Suppressor macrophage treated with lipopolysaccharide for 1 hour (primary cell): ENCODE measurements around the gene ACTL9.

Experiments used
- DNase-seq, 3 donors: peaks; one replicate each; pipeline ENCODE4 v3.0.0-alpha.2; 2020 to 2022

ACTL9 gene

GRCh38 chr19:8684001-8684902 is 14.3 kb downstream of the ACTL9 start:
- DNase-seq: peak in 2 of 3 donors; percentile 27 to 28

DNA sequence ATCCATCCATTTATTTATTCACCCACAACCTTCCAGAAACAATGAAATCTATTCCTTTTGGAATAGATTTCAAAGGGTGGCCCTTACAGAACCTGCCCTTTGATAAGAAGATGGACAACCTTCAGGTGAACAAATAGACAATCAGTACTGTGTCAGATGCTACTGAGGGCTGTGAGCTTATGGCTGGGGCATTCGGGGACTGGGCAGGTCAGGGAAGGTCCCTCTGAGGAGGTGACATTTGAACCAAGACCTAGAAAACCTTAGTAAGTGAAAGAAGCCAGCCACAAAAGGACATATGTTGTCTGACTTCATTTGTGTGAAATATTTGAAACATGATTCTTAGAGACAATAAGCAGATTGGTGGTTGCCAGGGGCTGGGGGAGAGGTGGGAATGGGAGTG is 15.7 kb downstream of the ACTL9 start:
- no peak for DNase-seq

- DNase-seq: no peak
Measured at GRCh38 chr19:8682472-8682871, 16.1 kb downstream of the ACTL9 start.

DNA sequence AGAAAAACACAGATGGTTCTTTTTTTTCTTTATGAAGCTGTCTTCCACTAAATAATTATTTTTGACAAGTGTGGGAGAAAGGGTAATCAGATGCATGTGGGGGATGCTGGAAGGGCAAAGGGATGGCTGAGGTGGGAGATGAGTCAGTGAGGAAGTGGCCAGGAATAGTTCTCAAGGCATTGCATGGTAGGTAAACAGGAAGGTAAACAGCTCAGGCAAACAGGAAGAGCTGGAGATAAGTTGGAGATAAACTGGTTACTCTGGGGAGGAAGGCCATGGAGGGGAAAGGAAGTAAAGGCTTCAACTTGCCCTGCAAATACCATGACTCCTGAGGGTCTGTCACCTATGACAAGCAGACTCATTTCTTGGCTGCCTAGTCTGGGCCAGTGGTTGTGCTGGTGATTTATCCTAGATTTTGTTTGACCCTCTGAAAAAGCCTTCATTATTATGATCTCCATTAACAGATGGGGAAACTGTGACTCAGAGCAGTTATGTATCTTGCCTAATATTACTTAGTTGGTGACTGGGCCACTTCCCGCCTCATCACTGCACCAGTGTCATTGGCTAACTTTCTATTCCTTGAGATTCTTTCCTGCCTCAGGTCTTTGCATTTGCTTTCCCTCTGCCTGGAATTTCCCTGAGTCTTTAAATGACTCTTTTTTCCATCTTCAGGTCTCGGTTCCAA is 17.1 kb downstream of the ACTL9 start:
- DNase-seq: peak; percentile 79 to 91 (median 91)

DNA sequence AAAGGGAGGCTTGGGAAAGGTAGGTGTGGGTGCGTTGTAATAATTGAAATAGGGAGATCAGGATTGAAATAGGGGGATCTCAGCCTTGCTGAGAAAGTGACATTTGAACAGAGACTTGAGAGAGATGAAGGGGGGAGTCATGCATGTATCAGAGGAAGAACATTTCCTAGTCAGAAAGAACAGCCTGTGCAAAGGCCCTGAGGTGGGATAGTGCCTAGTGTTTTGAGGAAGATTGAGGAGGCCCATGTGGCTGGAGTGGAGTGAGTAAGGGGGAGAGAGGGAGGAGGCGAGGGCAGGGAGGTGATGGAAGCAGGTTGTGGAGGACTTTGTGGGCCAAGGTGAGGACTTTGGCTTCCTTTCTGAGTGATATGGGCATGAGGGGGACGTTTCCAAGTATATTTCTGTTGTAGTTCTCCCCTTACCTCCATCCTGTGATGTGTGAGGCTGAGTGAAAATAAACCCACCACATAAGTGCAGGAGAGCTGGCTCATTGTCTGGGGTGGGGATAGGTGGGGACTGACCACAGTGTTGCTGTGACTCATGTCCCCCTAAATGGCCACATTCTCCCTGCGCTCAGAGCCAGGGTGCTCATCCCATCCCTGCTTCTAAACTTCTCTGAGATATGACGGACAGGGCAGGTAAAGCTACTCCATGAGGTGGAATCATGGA is 17.8 kb downstream of the ACTL9 start:
- DNase-seq: no peak

DNA sequence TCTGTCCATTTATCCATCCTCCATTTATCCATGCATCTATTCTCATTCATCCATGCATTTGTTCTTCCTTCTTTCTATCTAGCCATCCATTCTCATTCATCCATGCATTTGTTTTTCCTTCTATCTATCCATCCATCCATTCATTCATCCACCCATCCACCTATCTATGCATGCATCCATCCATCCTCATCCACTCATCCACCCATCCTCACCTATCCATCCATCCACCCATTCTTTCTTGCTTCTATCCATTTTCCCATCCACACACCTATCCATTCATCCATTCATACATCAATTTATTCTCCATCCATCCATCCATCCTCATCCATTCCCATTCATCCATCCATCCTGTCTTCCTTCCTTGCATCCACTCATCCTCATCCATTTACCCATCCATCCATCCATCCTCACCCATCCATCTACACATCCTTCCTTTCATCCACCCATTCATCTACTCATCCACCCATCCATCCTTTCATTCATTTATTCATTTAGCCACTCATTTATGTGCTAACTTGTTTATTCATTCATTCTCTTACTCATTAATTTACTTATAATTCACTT is 20.3 kb downstream of the ACTL9 start:
- DNase-seq: no peak

- no peak for DNase-seq
Measured at GRCh38 chr19:8675066-8675465, 23.5 kb downstream of the ACTL9 start.

DNA sequence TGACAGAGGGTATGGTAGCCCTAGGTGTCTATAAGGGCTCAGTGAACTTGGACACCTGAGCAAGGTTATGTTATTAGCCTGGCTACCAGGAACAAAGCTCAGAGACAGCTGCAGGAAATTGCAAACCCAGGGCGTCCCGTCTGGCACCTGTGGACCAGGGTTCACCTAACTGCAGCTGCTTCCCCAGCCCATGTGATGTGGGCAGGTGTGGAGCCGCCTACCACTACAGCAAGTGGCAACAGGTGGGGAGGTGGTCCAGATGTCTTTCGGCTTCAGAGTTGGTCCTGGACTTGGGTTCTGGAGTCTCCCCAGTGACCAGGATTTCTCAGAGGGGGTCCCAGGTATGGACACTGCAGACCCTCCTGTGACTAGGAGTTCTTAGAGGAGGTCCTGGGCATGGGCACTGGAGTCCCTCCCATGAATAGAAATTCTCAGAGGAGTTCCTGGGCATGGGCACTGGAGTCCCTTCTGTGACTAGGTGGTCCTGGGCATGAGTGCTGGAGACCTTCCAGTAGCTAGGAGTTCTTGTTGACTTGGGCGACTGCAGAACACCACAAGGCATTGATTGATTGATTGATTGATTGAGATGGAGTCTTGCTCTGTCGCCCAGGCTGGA is 25.2 kb downstream of the ACTL9 start:
- DNase-seq: no peak

GRCh38 chr19:8666814-8667405 is 31.7 kb downstream of the ACTL9 start:
- no peak for DNase-seq

DNA sequence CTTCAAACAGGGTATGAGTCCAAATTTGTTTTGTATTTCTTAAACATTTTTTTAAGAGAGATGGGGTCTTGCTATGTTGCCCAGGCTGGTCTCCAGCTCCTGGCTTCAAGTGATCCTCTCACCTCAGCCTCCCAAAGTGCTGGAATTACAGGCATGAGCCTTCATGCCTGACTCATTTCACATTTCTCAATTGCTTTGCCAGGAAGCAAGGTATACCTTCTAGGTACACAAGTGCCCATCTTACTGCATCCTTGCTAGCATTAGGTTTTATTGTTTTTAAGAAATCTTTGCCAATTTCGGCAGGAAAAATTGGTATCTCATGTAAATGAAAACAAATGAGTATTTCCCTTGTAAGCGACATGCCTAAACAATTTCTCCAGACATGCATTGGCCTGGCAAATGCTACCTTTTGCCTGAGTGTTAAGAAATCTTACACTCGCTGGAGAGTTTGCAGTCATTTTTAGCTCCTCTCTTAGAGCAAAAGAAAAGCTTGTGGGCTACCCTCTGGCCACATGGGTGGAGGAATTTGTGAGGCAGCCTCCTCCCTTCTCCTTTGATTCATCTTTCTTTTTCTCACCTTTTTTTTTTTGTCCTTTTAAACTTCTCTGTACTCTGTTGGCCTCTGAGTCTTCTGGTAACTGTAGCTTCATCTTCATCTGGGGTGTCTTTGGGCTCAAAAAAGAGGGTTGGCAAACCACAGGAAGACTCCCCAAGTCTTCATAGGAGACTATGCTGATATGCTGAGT is 33.0 kb downstream of the ACTL9 start:
- DNase-seq: no peak

DNA sequence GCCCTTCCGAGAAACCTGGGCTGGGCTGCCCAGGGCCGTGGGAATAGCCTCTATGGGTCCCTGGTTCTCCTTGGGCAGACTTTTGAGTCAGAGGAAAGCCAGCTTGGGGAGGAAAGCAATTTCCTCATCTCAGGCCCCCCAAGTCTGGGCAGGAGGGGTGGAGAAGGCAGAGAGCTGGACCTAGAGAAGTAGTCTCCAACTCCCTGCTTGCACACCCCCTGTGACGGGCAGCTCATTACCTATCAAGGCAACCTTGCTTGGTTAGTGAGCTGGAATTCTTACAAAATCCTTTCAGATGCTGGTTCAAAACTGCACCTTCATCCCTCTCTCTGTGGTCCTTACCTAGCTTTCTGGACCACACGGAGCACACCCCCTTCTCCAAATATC is 33.9 kb downstream of the ACTL9 start:
- no peak for DNase-seq

DNA sequence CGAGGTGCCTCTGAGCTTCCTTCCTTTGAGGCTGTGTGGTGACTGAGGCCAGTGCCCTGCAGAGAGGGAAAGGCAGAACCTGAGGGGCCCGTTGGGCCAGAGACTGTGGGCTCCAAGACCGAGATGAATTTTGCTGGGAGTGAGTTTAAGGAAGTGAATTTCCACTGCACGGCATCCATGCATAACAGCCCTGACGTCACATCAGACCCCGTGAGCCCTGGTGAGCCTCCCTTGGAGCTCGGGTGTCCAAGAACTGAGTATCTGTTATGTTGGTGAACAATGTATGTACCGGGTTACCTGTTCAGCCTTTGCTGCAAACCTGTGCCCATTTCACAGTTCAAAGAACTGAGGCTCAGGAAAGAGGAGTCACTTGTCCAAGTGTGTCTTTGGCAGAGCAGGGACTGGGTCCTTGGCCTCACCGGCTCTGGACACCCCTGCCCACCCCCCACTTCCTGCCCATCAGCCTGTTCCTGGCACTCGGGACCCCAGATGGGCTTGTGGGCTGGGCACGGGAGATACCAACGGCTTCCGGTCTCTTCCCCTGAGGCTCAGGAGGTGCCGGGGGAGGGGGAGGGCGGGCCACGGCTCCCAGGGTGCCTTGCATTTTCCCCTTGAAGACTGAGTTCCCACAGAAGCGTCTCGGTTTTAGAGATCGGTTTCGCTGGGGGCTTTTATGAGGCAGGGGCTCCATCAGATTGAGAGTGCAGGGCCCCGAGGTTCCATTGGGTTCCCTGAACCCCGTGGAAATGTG is 34.5 kb downstream of the ACTL9 start:
- DNase-seq: peak; percentile 67 to 77 (median 75)

DNA sequence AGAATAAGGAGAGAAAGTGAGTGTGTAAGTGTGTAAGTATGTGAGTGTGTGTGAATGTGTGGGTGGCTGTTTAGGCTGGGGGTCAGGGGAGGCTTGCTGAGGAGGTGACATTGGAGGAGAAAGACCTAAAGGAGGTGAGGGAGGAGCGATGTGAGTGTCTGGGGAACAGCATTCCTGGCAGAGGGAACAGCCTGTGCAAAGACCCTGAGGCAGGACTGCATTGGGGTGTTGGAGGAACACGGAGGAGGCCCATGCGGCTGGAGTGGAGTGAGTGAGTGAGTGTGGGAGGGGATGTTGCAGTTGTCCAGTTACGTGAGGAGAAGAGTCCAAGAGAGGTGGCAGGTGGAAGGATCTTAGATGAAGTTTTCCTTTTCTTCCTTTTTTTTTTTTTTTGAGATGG is 36.3 kb downstream of the ACTL9 start:
- DNase-seq: no peak

DNA sequence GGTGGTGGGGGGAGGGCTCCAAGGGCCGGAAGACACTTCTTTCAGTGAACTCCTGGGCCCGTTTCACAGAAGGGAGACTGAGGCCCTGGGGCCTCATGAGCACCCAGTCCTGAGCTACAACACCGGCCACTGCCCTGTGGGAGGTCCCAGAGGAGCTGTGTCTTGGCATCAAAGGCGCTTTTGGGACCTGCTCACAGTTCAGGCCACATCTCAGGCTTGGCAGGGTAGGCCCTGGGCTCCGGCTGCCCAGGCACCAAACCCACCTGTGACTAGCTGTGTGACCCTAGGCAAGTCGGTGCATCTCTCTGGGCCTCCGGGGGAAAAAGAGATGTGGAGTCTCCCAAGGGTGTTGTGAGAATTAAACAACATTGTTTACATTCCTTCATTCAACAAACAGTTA is 38.7 kb downstream of the ACTL9 start:
- DNase-seq: no peak

DNA sequence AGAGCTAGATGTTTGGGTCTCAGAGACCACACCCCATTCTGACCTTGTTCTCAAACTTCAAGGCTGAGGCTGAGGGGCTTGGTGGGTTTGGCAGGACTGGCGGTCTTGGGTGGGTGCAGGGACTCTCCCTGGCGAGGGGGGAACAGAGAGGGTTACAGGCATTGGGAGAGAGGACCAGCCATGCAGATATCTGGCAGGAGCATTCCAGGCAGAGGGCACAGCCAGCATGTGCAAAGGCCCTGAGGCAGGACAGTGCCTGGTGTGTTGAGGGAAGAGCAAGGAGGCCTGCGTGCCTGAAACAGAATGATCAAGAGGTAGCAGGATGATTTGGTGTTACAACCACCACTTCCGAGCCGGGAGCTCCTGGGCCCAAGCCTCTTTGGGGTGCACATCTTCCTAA is 40.7 kb downstream of the ACTL9 start:
- no peak for DNase-seq

DNA sequence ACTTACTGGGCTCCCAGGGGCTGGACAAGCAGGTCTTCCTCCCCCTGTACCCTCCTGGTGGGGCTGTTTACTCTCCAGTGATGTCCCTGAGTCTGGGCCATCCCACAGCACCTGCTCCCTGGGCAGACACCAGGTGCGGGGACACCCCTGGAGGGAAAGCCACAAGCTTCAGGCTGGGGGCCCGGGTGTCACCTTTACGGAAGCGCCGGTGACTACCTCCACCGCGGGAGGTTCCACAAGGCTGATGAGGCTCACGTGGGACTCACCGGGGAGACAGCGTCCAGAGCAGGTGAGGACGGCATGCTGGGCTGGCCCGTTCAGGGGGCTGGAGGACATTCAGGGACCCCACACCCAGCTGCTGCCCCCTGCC is 43.3 kb downstream of the ACTL9 start:
- no peak for DNase-seq

- DNase-seq: peak; percentile 57 to 79 (median 71)
Measured at GRCh38 chr19:8654591-8655339, 43.8 kb downstream of the ACTL9 start.

GRCh38 chr19:8648240-8648639 is 50.4 kb downstream of the ACTL9 start:
- DNase-seq: peak; percentile 76 to 91 (median 87)
